ENCODE results near the gene RASGRF2.
"Not testable (repeated sequence)": the region's sequence is repeated elsewhere in the genome, so short reads cannot be mapped to it uniquely, and the experiment has no call there.

Gene RASGRF2

GRCh38 chr5:81023261-81023970 is 63.3 kb downstream of the RASGRF2 start:
- no peak for DNase-seq

DNA sequence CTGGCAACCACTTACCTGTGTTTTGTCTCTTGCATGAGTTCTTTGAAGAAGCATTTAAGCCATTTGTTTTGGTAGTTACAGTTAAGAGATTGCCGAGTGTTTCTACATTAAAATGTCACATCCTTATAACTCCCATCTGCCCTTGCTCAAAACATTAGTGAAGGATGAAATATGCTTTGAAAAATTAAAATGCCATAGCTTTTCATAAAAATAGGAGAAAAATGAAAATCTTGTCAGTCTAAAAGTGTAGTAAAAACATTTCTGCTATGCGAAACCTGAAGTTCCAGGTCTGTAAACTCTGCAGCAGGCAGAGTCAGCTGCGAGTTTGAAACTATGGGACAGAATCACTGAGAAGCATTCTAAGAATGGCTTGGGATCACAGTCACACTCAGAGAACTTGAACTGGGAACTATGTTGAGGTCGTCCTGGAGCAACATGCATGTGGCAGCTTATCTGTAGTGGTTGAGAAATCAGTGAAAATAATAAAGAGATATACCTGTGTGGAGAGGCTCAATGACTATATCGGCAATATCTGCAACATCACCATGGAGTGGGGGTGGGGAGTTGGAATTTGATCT is 67.4 kb downstream of the RASGRF2 start:
- no peak for DNase-seq

- DNase-seq = not testable (repeated sequence)
Measured at GRCh38 chr5:81028888-81029287, 68.7 kb downstream of the RASGRF2 start.

- DNase-seq = not testable (repeated sequence)
Measured at GRCh38 chr5:81029736-81030135, 69.6 kb downstream of the RASGRF2 start.

- DNase-seq = not testable (repeated sequence)
Measured at GRCh38 chr5:81030236-81031034, 70.3 kb downstream of the RASGRF2 start.

GRCh38 chr5:81035522-81035921 is 75.4 kb downstream of the RASGRF2 start:
- no peak for DNase-seq

GRCh38 chr5:81038495-81038894 is 78.3 kb downstream of the RASGRF2 start:
- no peak for DNase-seq

GRCh38 chr5:81044868-81045267 is 84.7 kb downstream of the RASGRF2 start:
- no peak for DNase-seq

GRCh38 chr5:81045389-81045807 is 85.2 kb downstream of the RASGRF2 start:
- no peak for DNase-seq

- no peak for DNase-seq
Measured at GRCh38 chr5:81046041-81046440, 85.9 kb downstream of the RASGRF2 start.

- no peak for DNase-seq
Measured at GRCh38 chr5:81052325-81052724, 92.2 kb downstream of the RASGRF2 start.

DNA sequence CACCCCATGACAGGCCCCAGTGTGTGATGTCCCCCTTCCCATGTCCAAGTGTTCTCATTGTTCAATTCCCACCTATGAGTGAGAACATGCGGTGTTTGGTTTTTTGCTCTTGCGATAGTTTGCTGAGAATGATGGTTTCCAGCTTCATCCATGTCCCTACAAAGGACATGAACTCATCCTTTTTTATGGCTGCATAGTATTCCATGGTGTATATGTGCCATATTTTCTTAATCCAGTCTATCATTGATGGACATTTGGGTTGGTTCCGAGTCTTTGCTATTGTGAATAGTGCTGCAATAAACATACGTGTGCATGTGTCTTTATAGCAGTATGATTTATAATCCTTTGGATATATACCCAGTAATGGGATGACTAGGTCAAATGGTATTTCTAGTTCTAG is 93.1 kb downstream of the RASGRF2 start:
- DNase-seq = not testable (repeated sequence)

DNA sequence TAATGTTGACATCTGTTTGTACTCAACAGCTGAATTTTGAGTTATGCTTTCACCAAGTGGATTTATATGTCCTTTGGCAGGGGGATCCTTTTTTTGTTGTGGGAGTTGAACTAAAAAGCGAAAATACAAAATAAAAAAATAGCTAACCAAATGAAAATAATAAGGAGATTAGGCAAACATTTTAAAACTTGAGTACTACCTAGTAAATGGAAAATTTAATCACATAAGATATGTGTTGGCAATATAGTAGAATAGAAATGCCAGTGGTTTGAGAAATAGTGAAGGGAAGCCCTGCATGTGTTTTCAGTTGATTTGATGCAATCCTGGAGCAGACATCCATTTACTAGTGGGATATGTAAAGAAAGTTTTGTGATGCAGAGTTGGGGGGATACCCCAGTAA is 98.0 kb downstream of the RASGRF2 start:
- DNase-seq = no peak

DNA sequence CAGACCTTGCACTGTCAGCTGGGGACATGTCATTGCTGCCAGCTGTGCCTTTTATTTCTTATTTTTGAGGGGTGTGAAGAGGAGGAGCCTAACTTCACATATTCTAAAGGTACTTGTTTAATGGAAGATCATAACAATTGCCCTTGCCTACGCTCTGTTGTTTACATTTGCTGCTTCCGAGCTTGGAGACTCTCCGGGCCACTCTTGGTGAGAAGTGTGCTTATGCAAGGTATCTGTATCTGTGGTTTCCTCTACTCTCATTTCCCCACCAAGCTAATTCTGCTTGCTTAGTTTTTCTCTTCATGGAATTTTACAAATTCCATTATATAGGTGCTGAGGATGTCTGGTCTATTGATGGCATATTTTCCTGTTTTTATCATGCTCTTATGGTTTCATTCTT is 105.3 kb downstream of the RASGRF2 start:
- no peak for DNase-seq

DNA sequence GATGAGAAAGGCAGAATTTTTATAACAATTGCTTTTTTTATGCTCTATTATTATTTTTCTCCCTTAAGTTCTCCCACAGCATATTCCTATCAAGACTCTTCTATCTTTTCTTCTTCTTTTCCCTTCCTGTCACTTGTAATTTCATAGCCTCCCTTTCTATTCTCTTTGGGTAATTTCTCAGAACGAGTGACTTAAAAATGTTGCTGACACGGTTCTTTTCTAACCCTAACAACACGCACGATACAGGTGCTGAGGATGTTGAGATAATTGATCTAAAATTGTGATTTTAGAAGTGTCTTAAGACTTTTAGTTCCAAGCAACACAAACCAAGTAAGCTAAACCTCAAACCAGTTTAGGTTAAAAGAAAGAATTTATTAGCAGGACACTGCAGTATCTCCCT is 105.9 kb downstream of the RASGRF2 start:
- no peak for DNase-seq

DNA sequence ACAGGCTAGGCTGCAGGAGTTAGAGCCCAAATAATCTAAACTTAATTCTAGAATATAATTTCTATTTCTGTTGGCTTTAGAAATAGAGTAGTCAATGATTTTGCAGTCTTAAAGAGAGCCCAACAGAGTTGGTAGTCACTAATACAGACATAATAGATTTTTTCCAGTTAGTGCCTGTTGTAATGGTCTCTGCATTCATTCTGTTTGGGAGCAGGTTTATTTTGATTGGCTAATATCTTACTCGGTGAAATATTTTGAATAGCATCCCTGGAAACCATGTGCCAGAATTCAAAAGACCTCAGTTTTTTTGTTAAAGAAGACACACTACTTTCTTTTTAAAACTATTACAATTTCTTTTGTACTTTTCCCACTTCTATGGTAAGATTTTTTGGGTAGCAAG is 107.2 kb downstream of the RASGRF2 start:
- DNase-seq = no peak

GRCh38 chr5:81068063-81068462 is 107.9 kb downstream of the RASGRF2 start:
- DNase-seq = no peak

DNA sequence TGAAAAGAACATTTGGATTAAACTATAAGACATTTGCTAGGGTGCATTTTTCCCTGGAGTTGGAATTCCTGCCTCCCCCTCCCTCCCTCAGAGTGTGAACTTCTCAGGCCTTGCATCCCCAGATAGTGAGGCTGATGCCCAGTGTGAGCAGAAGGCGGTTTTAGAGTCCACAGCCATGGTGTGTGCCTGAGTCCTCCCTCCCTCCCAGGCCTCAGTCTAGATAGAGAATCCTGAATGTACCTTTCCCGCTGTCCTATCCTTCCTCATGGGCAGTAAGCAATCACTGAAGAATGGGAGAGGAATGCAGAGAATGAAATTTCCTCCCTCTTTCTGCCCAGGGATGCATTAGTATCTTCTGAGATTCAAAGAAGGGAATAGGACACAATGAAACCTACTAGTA is 108.5 kb downstream of the RASGRF2 start:
- no peak for DNase-seq

DNA sequence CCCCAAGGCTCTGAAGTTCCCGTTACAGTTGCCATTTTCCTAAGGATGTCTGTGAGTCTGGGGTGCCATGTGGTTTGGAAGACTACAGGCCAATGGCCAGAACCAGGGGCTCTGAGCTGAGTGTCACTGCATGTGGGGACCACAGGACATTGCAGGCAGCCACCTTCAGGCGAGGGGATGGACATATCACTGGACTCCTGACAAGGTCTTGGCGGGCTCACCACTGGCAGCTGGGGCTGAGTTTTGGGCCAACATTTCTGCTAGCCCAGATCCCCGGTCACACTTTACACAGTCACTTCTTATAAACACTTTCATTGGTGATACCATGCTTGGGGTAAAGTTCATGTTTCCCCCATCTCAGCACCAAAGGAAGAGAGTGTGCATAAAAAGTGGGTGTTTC is 109.8 kb downstream of the RASGRF2 start:
- DNase-seq = no peak

GRCh38 chr5:81070571-81071255 is 110.5 kb downstream of the RASGRF2 start:
- DNase-seq = no peak

- DNase-seq = no peak
Measured at GRCh38 chr5:81075041-81075440, 114.9 kb downstream of the RASGRF2 start.

GRCh38 chr5:81077105-81077504 is 116.9 kb downstream of the RASGRF2 start:
- DNase-seq = no peak

- no peak for DNase-seq
Measured at GRCh38 chr5:81078930-81079329, 118.8 kb downstream of the RASGRF2 start.

Data from CD4-positive, alpha-beta T cell treated with Interleukin-1 beta for 1 hour (primary cell).